NCI-H187 treated with DMSO at 0.1 percent for 48 hours (cell line): Measurements from ENCODE around the gene SLC1A1.
"Not testable (repeated sequence)": the region's sequence is repeated elsewhere in the genome, so short reads cannot be mapped to it uniquely, and the experiment has no call there.

Source experiments
- DNase-seq: peaks from one replicate; lab custom pipeline; 2025; lab: John Stamatoyannopoulos, UW

The SLC1A1 gene

DNA sequence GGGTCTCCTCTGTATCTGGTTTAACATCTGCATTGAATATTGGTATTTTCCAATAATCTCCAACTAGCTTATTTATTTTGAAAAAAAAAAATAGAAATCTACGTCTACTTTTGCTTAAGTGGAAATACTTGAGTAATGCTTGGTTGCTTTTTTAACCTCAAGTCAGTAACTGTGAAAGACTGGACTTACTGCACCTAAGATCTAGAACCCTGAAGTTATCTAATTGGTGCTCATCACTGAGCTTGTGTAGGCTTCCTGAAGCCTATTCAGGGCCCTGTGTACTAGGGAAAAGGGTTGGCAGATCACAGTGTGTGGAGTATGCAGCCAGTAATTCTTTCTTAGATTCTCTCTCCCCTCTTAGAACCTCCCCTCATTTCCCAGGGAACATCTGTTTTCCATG lies 16.2 kb downstream of the SLC1A1 start:
- no peak for DNase-seq

DNA sequence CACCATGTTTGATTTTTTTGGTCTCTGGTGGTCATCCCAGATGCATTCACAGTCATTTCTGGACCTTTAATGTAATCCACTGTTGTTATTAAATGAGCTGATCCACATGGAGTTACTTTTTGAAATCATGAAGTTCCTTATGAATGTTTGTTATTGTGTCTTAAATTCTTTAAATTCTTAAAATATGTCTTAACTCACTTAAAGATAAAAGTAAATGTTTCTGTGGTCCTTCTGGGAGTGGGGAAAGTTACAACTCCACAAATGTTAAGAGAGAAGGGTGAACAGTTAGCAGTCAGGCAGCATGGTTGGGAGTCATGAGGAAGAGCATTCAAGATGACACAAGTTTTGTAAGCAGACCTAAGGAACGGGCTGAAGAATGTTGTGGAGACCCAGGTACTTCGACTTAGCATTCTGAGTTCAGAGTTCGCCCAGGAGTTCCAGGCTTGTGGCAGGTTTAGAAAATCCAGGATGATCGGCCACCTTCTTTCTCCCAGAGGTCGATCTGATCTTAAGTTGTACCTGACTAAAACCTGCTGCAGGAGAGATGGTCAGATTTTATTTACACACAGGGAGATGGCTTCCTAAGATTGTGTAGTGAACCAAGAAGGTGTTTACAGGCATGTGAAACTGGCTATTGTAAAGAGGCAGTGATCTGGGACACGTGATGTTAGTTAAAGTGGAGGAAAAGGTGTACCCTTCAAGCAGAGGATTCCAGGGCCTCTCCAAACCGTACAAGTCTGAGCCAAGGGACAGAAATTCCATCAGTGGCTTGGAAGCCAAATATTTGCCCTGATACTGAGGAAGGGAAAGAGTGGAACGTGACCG lies 17.2 kb downstream of the SLC1A1 start:
- DNase-seq = no peak

DNA sequence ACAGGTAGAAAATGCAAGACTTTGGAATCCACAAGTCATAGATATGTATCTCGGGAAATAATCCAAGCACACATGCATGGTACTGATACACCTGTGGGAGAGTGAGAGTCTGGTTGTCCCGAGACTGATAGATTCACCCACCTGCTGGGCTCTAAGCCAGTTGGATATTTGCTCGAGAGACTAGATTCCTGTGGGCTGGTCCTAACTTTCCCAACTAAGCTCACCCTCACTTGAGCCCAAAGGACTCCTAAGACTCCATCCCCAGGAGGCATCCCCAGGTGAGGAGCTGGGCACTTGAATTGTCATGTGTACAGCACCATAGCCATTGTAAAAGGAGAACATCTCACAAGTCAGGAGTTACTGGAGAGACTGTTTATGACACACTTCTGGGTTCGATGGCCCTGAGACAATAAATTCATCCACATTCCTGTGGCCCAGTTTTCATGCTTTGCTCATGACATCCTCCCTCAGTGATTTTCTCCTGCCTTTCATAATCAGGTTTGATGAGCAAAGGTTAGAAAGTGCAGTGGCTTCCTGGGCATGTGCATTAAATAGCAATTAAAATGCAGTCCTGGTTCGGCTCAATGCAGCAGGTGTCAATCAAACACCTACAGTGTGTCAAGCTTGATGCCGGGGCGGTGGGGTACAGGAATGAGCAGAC lies 18.1 kb downstream of the SLC1A1 start:
- no peak for DNase-seq

DNA sequence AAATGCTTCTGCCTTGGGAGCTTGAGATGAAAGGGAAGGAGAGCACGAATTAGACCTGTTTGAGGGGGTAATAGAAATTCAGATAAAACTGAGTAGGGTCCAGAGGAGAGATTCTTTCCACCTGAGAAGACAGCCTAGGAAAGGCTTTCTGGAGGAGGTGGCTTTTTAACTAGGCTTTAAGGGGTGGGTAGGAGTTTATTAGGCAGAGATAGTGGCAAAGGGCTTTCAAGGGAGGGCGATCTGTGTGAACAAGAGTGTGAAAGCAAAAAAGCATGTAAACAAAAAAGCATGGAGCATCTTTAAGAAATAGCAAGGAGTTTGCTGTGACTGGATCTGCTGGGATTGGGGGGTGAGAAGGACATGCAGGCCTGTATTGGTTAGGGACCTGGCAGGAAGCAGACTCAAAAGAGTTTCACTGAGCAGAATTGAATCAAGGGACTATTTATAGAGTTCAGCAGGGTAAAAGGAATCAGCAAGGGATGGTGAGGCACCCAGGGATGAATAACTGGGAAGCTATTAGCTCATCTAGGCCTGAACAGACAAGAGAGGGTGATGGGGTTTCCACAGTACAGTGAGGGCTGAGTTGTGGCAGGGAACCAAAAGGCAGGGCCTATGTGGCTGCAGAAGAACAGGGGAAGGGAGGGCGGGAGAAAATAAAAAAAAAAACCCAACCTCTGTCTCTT lies 18.8 kb downstream of the SLC1A1 start:
- DNase-seq = no peak

DNA sequence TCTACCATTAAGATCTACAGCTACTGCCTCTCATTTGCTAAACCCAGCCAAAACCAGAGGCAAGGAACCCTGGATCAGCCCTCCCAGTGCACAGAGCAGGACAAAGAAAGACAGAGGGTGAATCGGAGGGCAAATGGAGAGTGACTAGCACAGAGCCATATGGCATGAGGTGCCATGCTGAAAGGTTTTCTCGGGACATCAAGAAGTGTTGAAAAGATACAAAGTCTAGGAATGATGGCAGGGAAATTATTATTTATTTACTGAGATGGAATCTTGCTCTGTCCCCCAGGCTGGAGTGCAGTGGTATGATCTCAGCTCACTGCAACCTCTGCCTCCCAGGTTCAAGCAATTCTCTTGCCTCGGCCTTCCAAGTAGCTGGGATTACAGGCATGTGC lies 19.3 kb downstream of the SLC1A1 start:
- DNase-seq = no peak

DNA sequence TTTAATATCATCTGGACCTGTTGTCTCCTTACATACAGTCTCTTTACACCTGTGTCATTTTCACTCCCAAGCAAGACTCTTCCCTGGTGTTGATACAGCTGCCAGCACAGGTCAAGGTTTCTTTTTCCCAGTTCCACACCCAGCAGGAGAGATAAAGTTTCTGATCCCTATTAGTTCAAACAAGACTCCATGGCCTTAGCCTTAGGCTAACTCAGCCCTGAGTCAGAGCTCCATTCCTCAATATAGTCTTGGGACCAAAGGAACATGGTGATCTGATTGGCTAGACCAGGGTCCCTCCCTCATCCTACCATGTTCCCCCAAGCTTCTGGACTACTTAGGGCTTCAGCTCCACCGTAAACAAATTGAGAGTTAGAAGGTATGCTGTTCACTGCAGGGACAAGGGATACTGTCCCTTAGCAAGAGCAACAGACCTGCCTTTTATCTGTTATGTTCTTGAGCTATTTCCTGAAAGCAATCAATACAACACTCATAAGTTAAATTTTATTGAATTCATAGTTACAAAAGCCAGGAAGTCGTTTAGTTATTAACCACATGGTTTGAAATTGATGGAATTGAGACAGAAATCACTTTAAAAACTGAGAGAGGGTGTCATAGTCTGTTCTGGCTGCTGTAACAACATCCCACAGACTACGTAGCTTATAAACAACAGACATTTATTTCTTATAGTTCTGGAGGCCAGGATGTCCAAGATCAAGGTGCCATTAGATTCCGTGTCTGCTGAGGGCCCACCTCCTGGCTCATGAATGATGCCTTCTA lies 20.5 kb downstream of the SLC1A1 start:
- no peak for DNase-seq

DNA sequence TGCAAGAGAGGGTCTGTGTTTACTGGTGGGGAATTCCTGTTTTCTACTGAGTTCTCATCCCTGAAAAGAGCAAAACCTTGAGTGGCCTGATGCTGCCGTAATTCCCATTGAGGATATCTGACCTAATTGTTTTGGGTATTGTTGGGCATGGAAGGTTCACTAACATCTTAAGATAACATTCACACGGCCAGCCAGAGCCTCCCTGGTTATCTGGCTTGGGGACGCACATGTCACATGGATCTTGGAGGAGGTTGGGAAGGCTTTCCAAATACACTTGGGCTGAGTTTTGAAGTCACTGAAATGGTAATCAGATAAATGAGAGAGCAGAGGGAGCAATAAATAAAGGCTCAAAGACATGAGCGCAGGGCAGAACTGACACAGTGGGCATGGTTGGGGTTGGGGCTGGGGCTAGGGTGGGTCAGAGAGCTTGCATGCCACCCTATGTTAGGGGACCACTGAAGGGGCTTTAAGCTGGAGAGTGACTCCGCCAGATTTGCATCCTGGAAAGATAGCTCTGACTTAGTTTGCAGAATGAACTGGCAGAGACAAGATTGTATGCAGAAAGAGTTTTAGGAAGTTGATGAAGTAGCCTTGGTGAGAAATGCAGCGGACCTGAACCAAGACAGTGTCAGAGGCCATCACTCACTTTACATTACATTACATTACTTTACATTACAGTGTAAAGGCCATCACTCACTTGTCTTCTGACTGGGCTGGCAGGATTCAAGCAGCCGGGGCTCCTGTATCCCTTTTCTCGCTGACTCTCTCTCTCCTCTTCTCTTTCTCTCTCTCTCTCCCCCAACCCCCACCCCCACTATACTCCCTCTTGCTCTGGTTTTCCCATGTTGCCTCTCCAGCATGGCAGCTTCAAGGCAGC lies 24.2 kb downstream of the SLC1A1 start:
- no peak for DNase-seq

DNA sequence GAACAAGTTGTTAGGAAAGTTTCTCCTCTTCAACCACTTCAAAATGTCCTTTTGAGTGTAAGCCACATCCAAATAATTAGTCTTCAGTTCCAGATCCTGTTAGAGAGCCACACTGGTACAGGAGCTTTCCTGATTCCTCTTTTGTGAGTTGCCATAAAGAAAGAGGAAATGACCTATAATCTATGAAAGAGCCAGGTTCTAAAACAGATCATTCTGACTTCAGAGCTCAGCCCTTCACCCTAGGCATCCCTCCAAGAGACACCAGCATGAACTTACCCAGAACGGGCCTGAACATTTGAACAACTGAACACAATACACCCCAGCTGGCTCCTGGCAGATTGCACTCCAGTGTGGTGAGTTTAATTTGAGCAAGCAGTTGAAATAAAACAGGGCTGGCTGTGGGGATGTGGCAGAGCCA lies 25.7 kb downstream of the SLC1A1 start:
- no peak for DNase-seq

DNA sequence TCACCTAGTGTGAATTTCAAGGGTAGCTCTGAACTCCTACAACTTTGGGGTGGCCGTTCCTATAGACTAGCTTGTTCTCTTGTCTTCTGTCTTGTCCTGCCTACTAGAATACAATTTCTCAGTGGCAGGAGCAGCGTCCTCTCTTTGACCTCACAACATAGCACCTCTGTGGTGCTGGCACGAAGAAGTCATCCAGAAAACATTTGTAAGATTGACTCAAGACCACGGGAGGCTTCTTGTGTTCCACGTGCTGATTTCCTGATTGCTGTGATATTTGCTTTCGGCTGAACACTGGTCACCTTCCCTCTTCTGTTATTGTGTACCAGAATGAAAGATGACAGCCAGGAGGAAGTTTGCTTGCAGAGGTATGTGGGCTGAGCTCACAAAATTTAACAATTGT lies 27.0 kb downstream of the SLC1A1 start:
- DNase-seq = no peak

DNA sequence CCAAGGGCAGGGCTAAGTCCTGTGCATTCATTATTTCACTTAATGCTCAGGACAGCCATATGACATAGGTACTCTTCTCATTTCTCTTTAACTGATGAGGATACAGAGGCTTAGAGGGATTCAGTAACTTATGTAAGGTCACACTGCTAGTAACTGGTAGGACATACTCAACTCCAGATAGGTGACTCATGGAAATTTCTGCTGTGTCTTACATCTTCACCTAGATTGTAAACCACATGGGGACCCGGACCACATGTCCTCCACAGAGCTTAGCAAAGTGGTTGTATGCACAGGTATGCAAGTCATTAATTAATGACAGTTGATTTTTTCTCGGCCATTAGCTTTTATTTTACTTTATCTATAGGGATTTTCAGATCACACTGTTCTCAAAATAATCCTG lies 29.3 kb downstream of the SLC1A1 start:
- DNase-seq = no peak

DNA sequence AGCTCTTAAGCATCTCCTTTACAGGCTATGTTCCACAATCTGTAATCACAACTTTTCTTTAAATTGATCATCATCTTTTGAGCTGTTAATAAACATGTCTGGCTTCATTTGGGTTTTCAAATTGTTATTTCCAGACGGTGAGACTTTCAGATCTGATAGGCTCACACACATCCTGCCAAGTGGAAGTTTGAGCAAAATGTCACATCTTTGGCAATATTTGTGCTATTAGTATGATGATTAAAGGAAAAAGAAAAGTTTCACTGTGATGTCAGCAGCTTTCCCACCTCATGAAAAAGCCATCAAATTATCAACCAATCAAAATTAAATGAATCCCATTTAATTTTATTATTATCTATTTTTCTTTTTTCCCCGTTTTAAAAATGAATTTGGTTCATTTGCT lies 29.8 kb downstream of the SLC1A1 start:
- no peak for DNase-seq

DNA sequence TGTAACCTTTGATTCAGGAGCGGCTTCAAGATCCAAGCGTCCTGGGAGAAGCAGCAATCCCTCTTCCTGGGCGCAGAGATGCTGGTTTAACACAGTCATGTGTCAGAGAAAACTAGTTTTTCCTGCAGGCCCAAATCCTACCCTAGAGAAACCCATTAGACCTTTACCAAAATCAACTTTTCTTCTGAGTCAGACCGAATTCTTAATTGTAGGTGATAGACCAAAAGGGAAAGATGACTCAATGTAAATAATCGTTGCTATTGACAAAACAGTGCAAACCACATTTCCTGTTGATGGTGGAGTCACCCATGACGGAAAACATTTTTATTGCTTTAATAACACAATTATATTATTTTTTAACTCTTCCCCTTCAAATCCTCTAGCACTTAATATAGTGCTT lies 40.1 kb downstream of the SLC1A1 start:
- no peak for DNase-seq

DNA sequence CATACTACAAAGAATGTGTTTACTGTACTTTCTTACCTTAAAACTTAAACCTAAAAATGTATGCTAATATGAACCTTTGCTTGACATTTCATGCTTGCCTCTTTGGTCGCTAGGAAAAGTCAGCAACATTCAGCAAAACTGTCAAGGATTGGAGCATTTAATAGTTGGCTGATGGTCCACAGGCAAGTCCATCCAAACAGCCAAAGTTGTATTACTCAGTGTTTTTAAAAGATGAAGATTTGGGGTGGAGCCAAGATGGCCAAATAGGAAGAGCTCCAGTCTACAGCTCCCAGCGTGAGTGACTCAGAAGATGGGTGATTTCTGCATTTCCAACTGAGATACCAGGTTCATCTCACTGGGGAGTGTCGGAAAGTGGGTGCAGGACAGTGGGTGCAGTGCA lies 40.6 kb downstream of the SLC1A1 start:
- not testable (repeated sequence) for DNase-seq

DNA sequence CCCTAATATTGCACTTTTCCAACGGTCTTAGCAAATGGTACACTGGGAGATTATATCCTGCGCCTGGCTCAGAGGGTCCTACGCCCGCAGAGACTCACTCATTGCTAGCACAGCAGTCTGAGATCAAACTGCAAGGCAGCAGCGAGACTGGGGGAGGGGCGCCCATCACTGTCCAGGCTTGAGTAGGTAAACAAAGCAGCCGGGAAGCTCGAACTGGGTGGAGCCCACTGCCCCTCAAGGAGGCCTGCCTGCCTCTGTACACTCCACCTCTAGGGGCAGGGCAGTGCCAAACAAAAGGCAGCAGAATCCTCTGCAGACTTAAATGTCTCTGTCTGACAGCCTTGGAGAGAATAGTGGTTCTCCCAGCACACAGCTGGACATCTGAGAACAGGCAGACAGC lies 41.1 kb downstream of the SLC1A1 start:
- DNase-seq = not testable (repeated sequence)

DNA sequence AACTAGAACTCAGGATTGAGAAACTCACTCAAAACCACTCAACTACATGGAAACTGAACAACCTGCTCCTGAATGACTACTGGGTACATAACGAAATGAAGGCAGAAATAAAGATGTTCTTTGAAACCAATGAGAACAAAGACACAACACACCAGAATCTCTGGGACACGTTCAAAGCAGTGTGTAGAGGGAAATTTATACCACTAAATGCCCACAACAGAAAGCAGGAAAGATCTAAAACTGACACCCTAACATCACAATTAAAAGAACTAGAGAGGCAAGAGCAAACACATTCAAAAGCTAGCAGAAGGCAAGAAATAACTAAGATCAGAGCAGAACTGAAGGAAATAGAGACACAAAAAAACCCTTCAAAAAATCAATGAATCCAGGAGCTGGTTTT lies 43.6 kb downstream of the SLC1A1 start:
- not testable (repeated sequence) for DNase-seq

DNA sequence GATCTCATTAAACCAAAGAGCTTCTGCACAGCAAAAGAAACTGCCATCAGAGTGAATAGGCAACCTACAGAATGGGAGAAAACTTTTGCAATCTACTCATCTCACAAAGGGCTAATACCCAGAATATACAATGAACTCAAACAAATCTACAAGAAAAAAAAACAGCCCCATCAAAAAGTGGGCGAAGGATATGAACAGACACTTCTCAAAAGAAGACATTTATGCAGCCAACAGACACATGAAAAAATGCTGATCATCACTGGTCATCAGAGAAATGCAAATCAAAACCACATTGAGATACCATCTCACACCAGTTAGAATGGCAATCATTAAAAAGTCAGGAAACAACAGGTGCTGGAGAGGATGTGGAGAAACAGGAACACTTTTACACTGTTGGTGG lies 45.9 kb downstream of the SLC1A1 start:
- DNase-seq = not testable (repeated sequence)

DNA sequence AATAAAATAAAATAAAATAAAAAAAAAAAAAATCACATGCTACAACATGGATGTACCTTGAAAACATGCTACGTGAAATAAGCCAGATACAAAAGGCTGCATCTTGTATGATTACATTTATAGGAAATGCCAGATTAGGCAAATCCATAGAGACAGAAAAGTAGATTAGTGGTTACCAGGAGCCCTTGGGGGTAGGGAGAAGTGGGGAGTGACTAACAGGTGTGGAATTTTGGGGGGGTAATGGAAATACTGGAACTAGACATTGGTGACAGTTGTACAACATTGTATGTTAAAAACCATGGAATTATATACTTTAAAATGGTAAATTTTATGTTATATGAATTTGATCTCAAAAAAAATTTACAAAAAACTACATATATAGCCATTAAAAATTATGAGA lies 47.3 kb downstream of the SLC1A1 start:
- no peak for DNase-seq

DNA sequence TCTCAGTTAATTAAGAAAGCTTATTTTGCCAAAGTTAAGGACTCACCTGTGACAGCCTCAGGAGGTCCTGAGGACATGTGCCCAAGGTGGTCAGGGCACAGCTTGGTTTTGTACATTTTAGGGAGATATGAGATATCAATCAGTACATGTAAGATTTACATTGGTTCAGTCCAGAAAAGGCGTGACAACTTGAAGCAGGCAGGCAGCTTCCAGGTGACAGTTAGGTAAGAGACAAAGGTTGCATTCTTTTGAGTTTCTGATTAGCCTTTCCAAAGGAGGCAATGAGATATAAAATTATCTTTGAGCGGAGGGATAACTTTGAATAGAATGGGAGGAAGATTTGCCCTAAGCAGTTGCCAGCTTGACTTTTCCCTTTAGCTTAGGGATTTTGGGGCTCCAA lies 47.8 kb downstream of the SLC1A1 start:
- no peak for DNase-seq

DNA sequence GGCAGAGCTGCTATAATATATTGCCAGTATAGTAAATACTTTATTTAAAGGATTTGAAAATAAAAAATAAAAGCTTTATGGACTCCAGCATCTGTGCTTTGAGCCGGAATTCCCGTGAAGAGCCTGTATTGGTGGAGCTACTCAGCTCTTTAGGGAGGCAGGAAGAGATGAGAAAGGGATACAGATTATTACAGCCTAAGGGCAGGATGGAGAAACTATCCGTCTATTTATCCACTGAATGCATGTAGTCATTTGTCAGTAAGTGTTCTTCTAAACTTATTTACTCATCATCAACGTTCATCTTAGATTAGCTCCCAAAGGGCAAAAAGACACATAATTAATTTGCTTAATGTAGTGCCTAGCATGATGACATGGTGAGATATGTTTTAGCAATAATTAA lies 48.4 kb downstream of the SLC1A1 start:
- no peak for DNase-seq

DNA sequence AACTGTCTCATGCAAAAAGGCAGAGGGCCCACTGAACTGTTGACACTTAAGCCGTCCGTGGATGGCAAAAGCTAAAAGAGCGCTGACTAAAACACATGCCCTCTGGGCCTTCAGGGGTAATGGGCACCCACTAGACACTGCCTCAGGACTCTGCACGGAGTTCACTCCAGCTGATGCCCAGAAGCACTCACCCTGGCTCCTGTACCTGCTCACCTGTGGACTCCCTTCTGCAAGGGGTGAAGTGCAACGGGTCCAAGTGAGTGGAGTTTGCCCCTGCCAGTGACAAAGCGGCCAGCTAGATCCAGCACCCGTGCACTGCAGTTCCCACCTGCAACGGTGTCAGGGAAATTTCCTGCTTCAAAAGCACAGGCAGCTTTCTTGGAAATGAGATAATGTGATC lies 50.2 kb downstream of the SLC1A1 start:
- DNase-seq = no peak

DNA sequence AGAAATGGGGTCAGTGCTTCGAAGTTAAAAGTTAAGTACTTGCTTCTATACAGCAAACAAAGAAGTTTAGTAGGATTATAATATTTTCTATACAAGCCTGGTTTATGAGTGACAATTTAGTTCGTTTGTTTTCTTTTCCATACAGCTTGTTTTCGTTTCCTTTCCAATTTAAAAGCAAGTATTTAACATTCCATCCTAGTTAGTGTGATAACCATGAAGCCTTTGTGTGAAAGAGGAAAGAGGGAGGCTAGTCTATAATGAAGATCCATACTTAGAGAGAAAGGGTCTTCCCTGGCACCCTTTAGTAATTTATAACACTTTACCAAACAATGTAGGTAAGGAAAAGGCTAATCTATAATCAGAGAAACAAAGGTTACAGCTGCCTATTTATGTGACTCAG lies 51.0 kb downstream of the SLC1A1 start:
- DNase-seq = no peak
